Cardiac fibroblast (primary cell): Measurements from ENCODE around the gene IRF1.

Experiments
- DNase-seq, 2 donors: peaks; one replicate each; pipeline versions ENCODE4 v3.0.0 to v3.0.0-alpha.2; 2010; ENCODE audit warnings: low read depth in 2 of 2
- H3K4me3 ChIP-seq, 2 donors: replicated peaks in 1 of 2; 1 replicate in 1 of 2; 2 replicates in 1 of 2; pipeline ENCODE4 v1.5.1; 2011; ENCODE audit warnings: low read depth in 2 of 2, low read length in 2 of 2, mild to moderate bottlenecking in 2 of 2, moderate library complexity in 1 of 2
- CTCF ChIP-seq: IDR thresholded peaks from one replicate; pipeline ENCODE4 v1.5.1; 2011; ENCODE audit warnings: low read depth, mild to moderate bottlenecking, low read length, inconsistent platforms

IRF1 gene

GRCh38 chr5:132459031-132459982 lies 31.3 kb downstream of the IRF1 start:
- no peak for TF ChIP-seq CTCF
- peak; percentile 52 to 69 for DNase-seq

DNA sequence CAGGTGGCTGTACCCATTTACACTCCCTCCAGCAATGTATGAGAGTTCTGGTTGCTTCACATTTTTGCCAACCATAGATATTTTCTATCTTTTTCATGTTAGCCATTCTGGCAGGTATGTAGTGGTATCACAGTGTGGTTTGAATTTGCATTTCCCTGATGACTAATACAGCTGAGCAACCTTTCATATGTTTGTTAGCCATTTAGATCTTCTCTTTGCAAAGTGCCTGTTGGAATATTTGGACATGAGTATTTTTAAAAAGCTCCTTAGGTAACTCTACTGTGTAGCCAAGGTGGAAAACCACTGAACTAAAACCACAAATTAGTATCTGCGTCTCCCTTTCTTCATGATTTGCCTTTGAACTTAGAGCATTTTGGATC lies 31.9 kb downstream of the IRF1 start:
- no peak for TF ChIP-seq CTCF
- H3K4me3 ChIP-seq, result no peak overlapping the region
- peak in 1 of 2 donors; percentile 69 for DNase-seq

More at GRCh38 chr5:132459031-132459982, 31.3 kb downstream of the IRF1 start:
- H3K4me3 ChIP-seq, result no peak overlapping the region

- H3K4me3 ChIP-seq, result no peak overlapping the region
- no peak for TF ChIP-seq CTCF
- DNase-seq, result peak in 1 of 2 donors; percentile 63
These were observed 32.4 kb downstream of the IRF1 start for GRCh38 chr5:132458226-132458560.

GRCh38 chr5:132457371-132458225 lies 33.0 kb downstream of the IRF1 start:
- DNase-seq, result peak; percentile 70 to 88

GRCh38 chr5:132456987-132457361 lies 33.6 kb downstream of the IRF1 start:
- DNase-seq, result no peak
- TF ChIP-seq CTCF, result no peak
- H3K4me3 ChIP-seq, result no peak overlapping the region

More at GRCh38 chr5:132457371-132458225, 33.0 kb downstream of the IRF1 start:
- no peak for TF ChIP-seq CTCF
- H3K4me3 ChIP-seq, result no peak overlapping the region

GRCh38 chr5:132456296-132456986 lies 34.1 kb downstream of the IRF1 start:
- no peak for TF ChIP-seq CTCF
- H3K4me3 ChIP-seq, result no peak overlapping the region
- peak; percentile 52 to 74 for DNase-seq
